GM23338 (cell line): ENCODE measurements around the gene AKAP13. TPM values are rescaled to one million over a fixed set of nuclear protein-coding genes. Genes with fewer than 3 reads are reported as not detected.

Experiments used
- ATAC-seq: fragments of 200-7000 bp; cut with Tn5 transposase; 3 replicates; pipeline ENCODE4 v1.9.1; 2020
- DNase-seq: peaks from one replicate; pipeline ENCODE4 v3.0.0-alpha.2; 2015; ENCODE audit warnings: low spot score
- H2AFZ ChIP-seq: fragments of 200-600 bp; sonication (generic); 2 replicates; pipeline ENCODE4 v1.8.0; 2016; ENCODE audit warnings: antibody characterized with exemption, mild to moderate bottlenecking, moderate library complexity
- H3F3A ChIP-seq: fragments of 200-600 bp; sonication (generic); replicated peaks from 2 replicates; pipeline ENCODE4 v1.8.0; 2017; ENCODE audit warnings: antibody characterized with exemption, mixed run types, low read depth
- H3K27ac ChIP-seq: fragments of 200-600 bp; sonication (generic); 2 replicates; pipeline ENCODE4 v1.6.1; 2016; ENCODE audit warnings: low read depth
- H3K27me3 ChIP-seq: fragments of 200-600 bp; sonication (generic); 2 replicates; pipeline ENCODE4 v1.8.0; 2016; ENCODE audit warnings: mild to moderate bottlenecking, mixed run types, moderate library complexity; ENCODE audit not compliant: insufficient read depth
- H3K36me3 ChIP-seq: fragments of 200-600 bp; sonication (generic); 2 replicates; pipeline ENCODE4 v1.8.0; 2016; ENCODE audit warnings: mild to moderate bottlenecking; ENCODE audit not compliant: insufficient read depth
- H3K4me1 ChIP-seq: fragments of 200-600 bp; sonication (generic); 2 replicates; pipeline ENCODE4 v1.8.0; 2016; ENCODE audit warnings: mild to moderate bottlenecking, moderate library complexity; ENCODE audit not compliant: insufficient read depth
- H3K4me2 ChIP-seq: fragments of 200-600 bp; sonication (generic); 2 replicates; pipeline ENCODE4 v1.7.1; 2017; ENCODE audit warnings: mixed run types
- H3K4me3 ChIP-seq: fragments of 200-600 bp; sonication (generic); 2 replicates; pipeline ENCODE4 v1.6.1; 2016; ENCODE audit warnings: mixed run types
- H3K79me2 ChIP-seq: fragments of 200-600 bp; sonication (generic); replicated peaks from 2 replicates; pipeline ENCODE4 v1.8.0; 2017; ENCODE audit warnings: mild to moderate bottlenecking; ENCODE audit not compliant: insufficient read depth
- H3K9me2 ChIP-seq: fragments of 200-600 bp; sonication (generic); 2 replicates; pipeline ENCODE4 v1.8.0; 2017; ENCODE audit not compliant: insufficient read depth
- H4K20me1 ChIP-seq: fragments of 200-600 bp; sonication (generic); replicated peaks from 2 replicates; pipeline ENCODE4 v1.8.0; 2017; ENCODE audit warnings: mild to moderate bottlenecking; ENCODE audit not compliant: insufficient read depth
- H3K27ac Mint-ChIP-seq: 2 replicates; pipeline ENCODE4 v1.8.0; 2020; ENCODE audit warnings: inconsistent platforms, mild to moderate bottlenecking, moderate library complexity, mixed read lengths
- H3K27me3 Mint-ChIP-seq: 3 replicates; pipeline ENCODE4 v1.8.0; 2022; ENCODE audit warnings: low read depth, mild to moderate bottlenecking, moderate library complexity, mixed read lengths, inconsistent platforms; ENCODE audit not compliant: insufficient read depth, poor library complexity
- H3K36me3 Mint-ChIP-seq: 3 replicates; pipeline ENCODE4 v1.8.0; 2021; ENCODE audit warnings: low read depth, mild to moderate bottlenecking, inconsistent platforms, moderate library complexity, mixed read lengths
- H3K4me1 Mint-ChIP-seq: 3 replicates; pipeline ENCODE4 v1.8.0; 2020; ENCODE audit warnings: mild to moderate bottlenecking, inconsistent platforms, mixed read lengths
- H3K4me3 Mint-ChIP-seq: 3 replicates; pipeline ENCODE4 v1.8.0; 2021; ENCODE audit warnings: moderate library complexity, mild to moderate bottlenecking, inconsistent platforms, mixed read lengths
- H3K9me3 Mint-ChIP-seq: 3 replicates; pipeline ENCODE4 v1.8.0; 2020; ENCODE audit warnings: moderate library complexity, mild to moderate bottlenecking, inconsistent platforms, mixed read lengths
- CREB1 ChIP-seq: fragments of 250-450 bp; sonication (Bioruptor Pico); IDR thresholded peaks from 2 replicates; pipeline ENCODE4 v1.5.0; 2020; ENCODE audit warnings: low read depth, mild to moderate bottlenecking, moderate library complexity
- EZH2 ChIP-seq: fragments of 200-600 bp; sonication (generic); IDR thresholded peaks from one replicate; pipeline ENCODE4 v1.8.0; 2017; ENCODE audit warnings: antibody characterized with exemption, mild to moderate bottlenecking, low read depth; ENCODE audit not compliant: unreplicated experiment
- EZH2phosphoT487 ChIP-seq: fragments of 200-600 bp; sonication (generic); IDR thresholded peaks from one replicate; pipeline ENCODE4 v1.8.1; 2018; ENCODE audit warnings: antibody characterized with exemption; ENCODE audit not compliant: unreplicated experiment
- JUNB ChIP-seq: IDR thresholded peaks from one replicate; pipeline ENCODE4 v1.6.1; 2016; ENCODE audit warnings: antibody characterized with exemption; ENCODE audit not compliant: unreplicated experiment
- NANOG ChIP-seq: IDR thresholded peaks from 2 replicates; pipeline ENCODE4 v1.6.1; 2016; ENCODE audit warnings: antibody characterized with exemption, borderline replicate concordance
- POLR2AphosphoS5 ChIP-seq: IDR thresholded peaks from 2 replicates; pipeline ENCODE4 v1.6.1; 2016; ENCODE audit warnings: antibody characterized with exemption, low read depth
- STAT1 ChIP-seq: IDR thresholded peaks from one replicate; pipeline ENCODE4 v1.6.1; 2016; ENCODE audit warnings: antibody characterized with exemption; ENCODE audit not compliant: unreplicated experiment
- ZNF114 ChIP-seq: fragments of 250-450 bp; sonication (Bioruptor Pico); IDR thresholded peaks from 2 replicates; pipeline ENCODE4 v1.5.0; 2020; ENCODE audit warnings: mild to moderate bottlenecking, moderate library complexity
- ZNF331 ChIP-seq: fragments of 250-450 bp; sonication (Bioruptor Pico); IDR thresholded peaks from 2 replicates; pipeline ENCODE4 v1.5.0; 2020; ENCODE audit warnings: low read depth, mild to moderate bottlenecking, moderate library complexity
- ZNF462 ChIP-seq: fragments of 250-450 bp; sonication (Bioruptor Pico); IDR thresholded peaks from 2 replicates; pipeline ENCODE4 v1.5.0; 2020; ENCODE audit warnings: mild to moderate bottlenecking, moderate library complexity
- polyA plus RNA-seq: library from polyadenylated mRNA; unstranded; fragments of >200 nt; fragmentation: Nextera tagmentation; extraction: Ambion mirVana; gene quantifications from 2 replicates; pipeline ENCODE4 v1.2.1, GENCODE V29; 2016
- total RNA-seq: library from RNA; depleted of rRNA; stranded (reverse); fragments of >200 nt; shearing (Covaris generic); gene quantifications from 2 replicates; pipeline ENCODE4 v1.2.3, GENCODE V29; 2014
- TF ChIP-seq, protein P1 (sequence below): IDR thresholded peaks from one replicate; pipeline ENCODE4 v1.6.1; 2018; ENCODE audit warnings: antibody characterized with exemption; ENCODE audit not compliant: unreplicated experiment
- TF ChIP-seq, protein P2 (sequence below): IDR thresholded peaks from 2 replicates; pipeline ENCODE4 v1.6.1; 2016; ENCODE audit warnings: antibody characterized with exemption
- TF ChIP-seq, protein P3 (sequence below), 2 experiments: fragments of 200-600 bp in 1 of 2; sonication (generic) in 1 of 2; conservative IDR thresholded peaks; 2 replicates each; pipeline versions ENCODE4 v1.5.1 to v1.6.1; 2016 to 2017; ENCODE audit warnings: antibody characterized with exemption in 2 of 2, low read depth in 2 of 2, mild to moderate bottlenecking in 2 of 2, moderate library complexity in 1 of 2

The AKAP13 gene
- total and polyA plus RNA-seq, 2 experiments from 2014 or later = 46.2 to 60.7 TPM

GRCh38 chr15:85694091-85694490 is 313.7 kb downstream of the AKAP13 start:
- H3K4me3 Mint-ChIP-seq = no peak overlapping the region
- Histone ChIP-seq H3K4me1 (peaks cover 8% of the 10 kb centered on the region; the same call in 1 of the 2 replicates), H4K20me1 (no peaks in the 10 kb centered on the region; the same call in 1 of the 2 replicates), H3K36me3 (0 out of 2 replicates have a peak, but pooled peaks cover 8% of the 10 kb centered on the region), H3K9me2 (no peaks in the 10 kb centered on the region), H2AFZ (no peak overlapping the region), H3K4me3 (no peak overlapping the region), H3K79me2 (no peaks in the 10 kb centered on the region), H3K4me2 (no peak overlapping the region), H3K27ac (no peak overlapping the region), H3K27me3 (no peaks in the 10 kb centered on the region), H3F3A (no peaks in the 10 kb centered on the region)
- no peak for DNase-seq
- peaks cover 19% of the 10 kb centered on the region for H3K4me1 Mint-ChIP-seq
- H3K27ac Mint-ChIP-seq = no peak overlapping the region
- TF ChIP-seq ZNF462 (CRISPR knock-in tag) (no peak), CREB1 (CRISPR knock-in tag) (no peak), JUNB (no peak), EZH2 (no peak), POLR2AphosphoS5 (no peak), NANOG (no peak), ZNF114 (no peak), ZNF331 (CRISPR knock-in tag) (no peak), STAT1 (no peak), EZH2phosphoT487 (no peak)
- TF ChIP-seq, protein P1, sequence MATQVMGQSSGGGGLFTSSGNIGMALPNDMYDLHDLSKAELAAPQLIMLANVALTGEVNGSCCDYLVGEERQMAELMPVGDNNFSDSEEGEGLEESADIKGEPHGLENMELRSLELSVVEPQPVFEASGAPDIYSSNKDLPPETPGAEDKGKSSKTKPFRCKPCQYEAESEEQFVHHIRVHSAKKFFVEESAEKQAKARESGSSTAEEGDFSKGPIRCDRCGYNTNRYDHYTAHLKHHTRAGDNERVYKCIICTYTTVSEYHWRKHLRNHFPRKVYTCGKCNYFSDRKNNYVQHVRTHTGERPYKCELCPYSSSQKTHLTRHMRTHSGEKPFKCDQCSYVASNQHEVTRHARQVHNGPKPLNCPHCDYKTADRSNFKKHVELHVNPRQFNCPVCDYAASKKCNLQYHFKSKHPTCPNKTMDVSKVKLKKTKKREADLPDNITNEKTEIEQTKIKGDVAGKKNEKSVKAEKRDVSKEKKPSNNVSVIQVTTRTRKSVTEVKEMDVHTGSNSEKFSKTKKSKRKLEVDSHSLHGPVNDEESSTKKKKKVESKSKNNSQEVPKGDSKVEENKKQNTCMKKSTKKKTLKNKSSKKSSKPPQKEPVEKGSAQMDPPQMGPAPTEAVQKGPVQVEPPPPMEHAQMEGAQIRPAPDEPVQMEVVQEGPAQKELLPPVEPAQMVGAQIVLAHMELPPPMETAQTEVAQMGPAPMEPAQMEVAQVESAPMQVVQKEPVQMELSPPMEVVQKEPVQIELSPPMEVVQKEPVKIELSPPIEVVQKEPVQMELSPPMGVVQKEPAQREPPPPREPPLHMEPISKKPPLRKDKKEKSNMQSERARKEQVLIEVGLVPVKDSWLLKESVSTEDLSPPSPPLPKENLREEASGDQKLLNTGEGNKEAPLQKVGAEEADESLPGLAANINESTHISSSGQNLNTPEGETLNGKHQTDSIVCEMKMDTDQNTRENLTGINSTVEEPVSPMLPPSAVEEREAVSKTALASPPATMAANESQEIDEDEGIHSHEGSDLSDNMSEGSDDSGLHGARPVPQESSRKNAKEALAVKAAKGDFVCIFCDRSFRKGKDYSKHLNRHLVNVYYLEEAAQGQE = no peak
- TF ChIP-seq, protein P2, sequence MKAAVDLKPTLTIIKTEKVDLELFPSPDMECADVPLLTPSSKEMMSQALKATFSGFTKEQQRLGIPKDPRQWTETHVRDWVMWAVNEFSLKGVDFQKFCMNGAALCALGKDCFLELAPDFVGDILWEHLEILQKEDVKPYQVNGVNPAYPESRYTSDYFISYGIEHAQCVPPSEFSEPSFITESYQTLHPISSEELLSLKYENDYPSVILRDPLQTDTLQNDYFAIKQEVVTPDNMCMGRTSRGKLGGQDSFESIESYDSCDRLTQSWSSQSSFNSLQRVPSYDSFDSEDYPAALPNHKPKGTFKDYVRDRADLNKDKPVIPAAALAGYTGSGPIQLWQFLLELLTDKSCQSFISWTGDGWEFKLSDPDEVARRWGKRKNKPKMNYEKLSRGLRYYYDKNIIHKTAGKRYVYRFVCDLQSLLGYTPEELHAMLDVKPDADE = no peak
- TF ChIP-seq, protein P3, sequence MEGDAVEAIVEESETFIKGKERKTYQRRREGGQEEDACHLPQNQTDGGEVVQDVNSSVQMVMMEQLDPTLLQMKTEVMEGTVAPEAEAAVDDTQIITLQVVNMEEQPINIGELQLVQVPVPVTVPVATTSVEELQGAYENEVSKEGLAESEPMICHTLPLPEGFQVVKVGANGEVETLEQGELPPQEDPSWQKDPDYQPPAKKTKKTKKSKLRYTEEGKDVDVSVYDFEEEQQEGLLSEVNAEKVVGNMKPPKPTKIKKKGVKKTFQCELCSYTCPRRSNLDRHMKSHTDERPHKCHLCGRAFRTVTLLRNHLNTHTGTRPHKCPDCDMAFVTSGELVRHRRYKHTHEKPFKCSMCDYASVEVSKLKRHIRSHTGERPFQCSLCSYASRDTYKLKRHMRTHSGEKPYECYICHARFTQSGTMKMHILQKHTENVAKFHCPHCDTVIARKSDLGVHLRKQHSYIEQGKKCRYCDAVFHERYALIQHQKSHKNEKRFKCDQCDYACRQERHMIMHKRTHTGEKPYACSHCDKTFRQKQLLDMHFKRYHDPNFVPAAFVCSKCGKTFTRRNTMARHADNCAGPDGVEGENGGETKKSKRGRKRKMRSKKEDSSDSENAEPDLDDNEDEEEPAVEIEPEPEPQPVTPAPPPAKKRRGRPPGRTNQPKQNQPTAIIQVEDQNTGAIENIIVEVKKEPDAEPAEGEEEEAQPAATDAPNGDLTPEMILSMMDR (conservative IDR thresholded peaks at IDR 0.05; ENCODE audit: low read depth in 2 of 2) = no peak
- peaks cover 4% of the 10 kb centered on the region for H3K27me3 Mint-ChIP-seq
- peaks cover 10% of the 10 kb centered on the region; the same call in 2 of the 3 replicates for H3K36me3 Mint-ChIP-seq
- no peaks in the 10 kb centered on the region for H3K9me3 Mint-ChIP-seq
- ATAC-seq = no peak
